NCI-H526 treated with DMSO at 0.1 percent for 48 hours (cell line): Measurements from ENCODE around the gene RETREG3.

ENCODE experiments used
- DNase-seq: peaks from one replicate; lab custom pipeline; 2025; lab: John Stamatoyannopoulos, UW

RETREG3 gene

GRCh38 chr17:42531455-42532354 lies 77.5 kb downstream of the RETREG3 start:
- DNase-seq: peak; percentile 25

DNA sequence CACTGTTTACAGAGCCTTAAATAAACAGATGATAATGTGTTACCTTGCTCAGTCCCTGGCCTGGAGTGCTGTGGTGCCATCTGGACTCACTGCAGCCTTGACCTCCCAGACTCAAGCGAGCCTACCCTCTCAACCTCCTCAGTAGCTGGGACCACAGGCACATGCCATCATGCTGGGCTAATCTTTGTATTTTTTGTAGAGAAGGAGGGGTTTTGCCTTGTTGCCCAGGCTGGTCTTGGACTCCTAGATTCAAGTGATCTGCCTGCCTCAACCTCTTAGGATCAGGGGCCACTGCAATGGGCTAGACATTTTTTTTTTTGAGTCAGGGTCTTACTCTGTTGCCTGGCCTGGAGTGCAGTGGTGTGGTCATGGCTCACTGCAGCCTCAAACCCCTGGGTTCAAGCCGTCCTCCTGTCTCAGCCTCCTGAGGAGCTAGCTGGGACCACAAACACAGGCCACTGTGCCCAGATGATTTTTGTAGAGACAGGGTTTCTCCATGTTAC lies 78.2 kb downstream of the RETREG3 start:
- no peak for DNase-seq
